GM12874 (cell line): ENCODE data around the gene TRAK2.

Source experiments
- CTCF ChIP-seq: IDR thresholded peaks from 2 replicates; pipeline ENCODE4 v1.5.1; 2011; ENCODE audit warnings: low read depth, mild to moderate bottlenecking, control low read depth, low read length, moderate library complexity; ENCODE audit not compliant: insufficient read depth

Gene TRAK2

GRCh38 chr2:201472411-201472810 lies 21.2 kb upstream of the TRAK2 start:
- TF ChIP-seq CTCF, result no peak

GRCh38 chr2:201471732-201472393 lies 20.6 kb upstream of the TRAK2 start:
- TF ChIP-seq CTCF, result no peak

- TF ChIP-seq CTCF, result no peak
These were observed 19.8 kb upstream of the TRAK2 start for GRCh38 chr2:201470821-201471731.

- no peak for TF ChIP-seq CTCF
These were observed 16.4 kb upstream of the TRAK2 start for GRCh38 chr2:201467666-201468065.

GRCh38 chr2:201466050-201466675 lies 14.9 kb upstream of the TRAK2 start:
- TF ChIP-seq CTCF, result no peak

GRCh38 chr2:201465524-201465971 lies 14.3 kb upstream of the TRAK2 start:
- no peak for TF ChIP-seq CTCF

- no peak for TF ChIP-seq CTCF
These were observed 13.3 kb upstream of the TRAK2 start for GRCh38 chr2:201464547-201464946.
